GM19463 (cell line): ENCODE data around the gene TSPAN32.

Experiments used
- ATAC-seq: cut with Tn5 transposase; IDR thresholded peaks from one replicate; pipeline ENCODE4 v1.9.1; 2021; ENCODE audit warnings: mild to moderate bottlenecking, moderate library complexity; ENCODE audit not compliant: unreplicated experiment

Gene TSPAN32

DNA sequence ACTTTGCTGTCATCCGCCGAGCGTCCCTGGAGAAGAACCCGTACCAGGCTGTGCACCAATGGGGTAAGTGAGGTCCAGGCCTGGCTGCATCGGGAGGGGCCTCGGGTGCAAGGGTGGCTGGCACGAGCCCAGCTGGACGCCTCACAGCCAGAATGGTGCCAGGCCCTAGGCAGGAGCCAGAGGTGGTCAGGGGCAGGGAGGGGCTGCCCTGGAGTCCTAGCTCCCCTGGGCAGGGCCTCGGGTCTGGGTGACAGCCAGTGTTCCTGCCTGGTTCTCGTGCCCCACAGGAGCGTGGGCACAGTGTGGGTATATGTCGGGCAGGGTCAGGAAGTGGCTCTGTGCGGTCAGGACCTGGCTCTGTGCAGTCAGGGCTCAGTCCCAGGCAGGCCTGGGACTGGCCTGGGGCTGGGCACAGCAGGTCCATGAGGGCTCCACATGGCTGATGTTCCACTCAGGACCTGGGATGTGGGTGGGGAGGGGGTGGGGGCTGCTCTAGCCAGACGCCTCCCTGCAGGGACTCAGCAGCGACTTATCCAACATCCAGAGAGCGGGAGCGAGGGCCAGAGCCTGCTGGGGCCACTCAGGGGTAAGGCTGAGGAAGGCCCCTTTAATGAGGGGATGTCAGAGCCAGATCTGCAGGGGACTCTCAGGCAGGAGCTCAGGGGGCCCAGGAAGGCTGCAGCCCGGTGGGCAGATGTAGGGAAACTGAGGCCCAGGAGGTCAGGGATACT, 1.2 kb downstream of the TSPAN32 start:
- no peak for ATAC-seq

DNA sequence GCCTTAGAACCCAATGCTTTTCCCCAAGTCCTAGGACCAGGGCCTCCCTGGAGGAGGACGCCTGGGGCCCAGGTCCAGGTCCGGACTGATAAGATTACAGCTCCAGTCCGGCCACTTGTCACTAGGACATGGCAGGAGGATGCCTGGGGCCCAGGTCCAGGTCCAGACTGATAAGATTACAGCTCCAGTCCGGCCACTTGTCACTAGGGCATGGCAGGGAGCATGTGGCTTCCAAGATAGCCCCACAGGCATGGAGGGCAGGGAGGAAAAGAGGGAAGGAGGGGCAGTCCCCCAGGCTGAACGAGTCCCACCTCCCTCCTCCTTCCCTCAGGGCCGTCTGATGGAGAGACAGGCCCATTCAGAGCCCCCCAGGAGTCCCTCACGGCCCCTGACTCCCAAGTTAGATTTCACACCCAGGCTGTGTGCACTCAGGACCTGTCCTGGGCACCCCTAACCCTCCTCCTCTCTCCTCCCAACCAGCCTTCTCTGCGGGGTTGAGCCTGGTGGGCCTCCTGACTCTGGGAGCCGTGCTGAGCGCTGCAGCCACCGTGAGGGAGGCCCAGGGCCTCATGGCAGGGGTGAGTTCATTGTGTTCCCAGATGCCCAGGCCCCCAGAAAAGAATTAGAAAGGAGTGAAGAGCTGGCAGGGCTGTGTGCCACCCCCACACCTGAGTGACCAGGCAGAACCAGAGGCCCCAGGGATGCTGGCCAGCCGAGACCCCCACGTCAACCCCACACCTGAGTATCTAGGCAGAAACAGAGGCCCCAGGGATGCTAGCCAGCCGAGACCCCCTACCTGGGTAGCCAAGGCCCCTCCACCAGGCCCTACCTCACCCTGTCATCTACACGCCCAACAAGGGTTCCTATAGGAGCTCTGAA, 2.1 kb downstream of the TSPAN32 start:
- no peak for ATAC-seq

GRCh38 chr11:2304506-2305139, 2.8 kb downstream of the TSPAN32 start:
- ATAC-seq: no peak

DNA sequence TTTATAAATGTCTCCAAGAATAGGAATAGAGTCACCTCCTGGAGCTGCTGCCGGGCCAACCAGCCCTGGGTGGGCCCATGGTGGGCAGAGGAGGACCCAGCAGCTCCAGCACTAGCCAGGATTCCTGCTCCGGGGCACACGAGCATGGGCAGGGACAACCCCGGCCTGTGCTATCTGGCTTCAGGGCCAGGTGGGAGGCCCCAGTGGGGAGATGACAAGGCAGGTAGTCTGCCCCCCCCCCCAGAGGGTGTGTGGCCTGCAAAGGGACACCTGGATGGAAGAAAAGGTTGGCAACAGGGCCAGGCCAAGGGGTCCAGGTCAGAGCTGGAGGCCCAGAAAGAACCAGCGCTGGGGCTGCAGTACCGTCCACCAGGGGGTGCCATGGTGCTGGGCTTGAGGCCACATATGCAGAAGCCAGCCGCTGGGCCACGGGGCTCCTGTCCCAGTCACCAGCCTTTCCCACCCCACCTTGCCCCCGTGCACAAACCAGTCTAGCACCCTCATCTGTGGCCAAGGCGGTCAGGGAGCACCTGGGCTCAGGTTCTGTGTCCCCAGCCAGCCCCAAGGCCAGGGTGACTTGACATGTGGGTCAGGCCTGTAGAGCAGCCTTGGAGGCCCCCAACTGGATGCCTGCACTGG, 3.4 kb downstream of the TSPAN32 start:
- ATAC-seq: no peak

GRCh38 chr11:2305788-2306451, 4.1 kb downstream of the TSPAN32 start:
- ATAC-seq: no peak

- ATAC-seq: no peak
Measured at GRCh38 chr11:2306452-2306823, 4.6 kb downstream of the TSPAN32 start.

DNA sequence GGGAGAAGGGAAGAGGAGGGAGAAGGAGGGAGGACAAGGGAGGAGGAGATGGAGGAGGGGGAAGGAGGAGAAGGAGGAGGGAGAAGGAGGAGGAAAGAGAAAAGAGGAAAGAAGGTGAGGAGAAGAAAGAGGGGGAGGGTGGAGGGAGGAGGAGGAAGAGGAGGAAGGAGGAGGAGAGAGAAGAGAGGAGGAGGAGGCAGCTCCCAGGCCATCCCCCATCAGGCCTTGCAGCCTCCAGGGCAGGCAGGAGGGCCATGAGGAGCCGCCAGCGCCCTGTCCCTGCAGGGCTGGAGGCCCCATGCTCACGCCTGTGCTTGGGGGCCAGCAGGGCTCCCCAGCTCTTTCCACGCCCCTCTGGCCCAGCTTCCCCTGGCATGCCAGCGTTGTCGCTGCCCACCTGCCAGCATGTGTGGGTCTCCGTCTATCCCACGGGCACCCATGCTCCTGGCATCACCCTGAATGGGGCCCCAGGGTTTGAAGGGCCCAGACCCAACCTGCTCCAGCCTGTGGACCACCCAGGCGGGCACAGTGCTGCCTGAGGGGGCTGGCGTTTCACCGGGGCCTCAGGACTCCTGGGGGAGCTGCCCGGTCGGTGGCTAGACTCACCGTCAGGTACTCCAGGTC, 5.2 kb downstream of the TSPAN32 start:
- ATAC-seq: no peak

- ATAC-seq: no peak
Measured at GRCh38 chr11:2307501-2308331, 5.9 kb downstream of the TSPAN32 start.

DNA sequence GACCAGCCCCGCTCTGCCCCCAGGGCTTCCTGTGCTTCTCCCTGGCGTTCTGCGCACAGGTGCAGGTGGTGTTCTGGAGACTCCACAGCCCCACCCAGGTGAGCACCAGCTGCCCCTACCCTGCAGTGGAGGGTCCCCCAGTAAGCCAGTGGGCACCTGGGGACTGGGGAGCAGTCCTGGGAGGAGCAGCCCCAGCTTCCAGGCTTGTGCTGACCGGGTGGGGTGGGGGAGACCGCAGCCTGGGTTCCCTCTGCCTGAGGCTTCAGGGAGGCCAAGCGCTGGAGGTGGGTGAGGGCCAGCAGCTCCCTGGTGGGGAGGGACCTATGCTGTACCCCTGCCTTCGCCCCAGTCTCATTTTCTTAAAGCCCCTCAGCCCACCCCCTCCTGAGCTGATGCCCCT, 6.9 kb downstream of the TSPAN32 start:
- ATAC-seq: no peak

GRCh38 chr11:2309251-2310072, 7.6 kb downstream of the TSPAN32 start:
- ATAC-seq: no peak

GRCh38 chr11:2310073-2310785, 8.4 kb downstream of the TSPAN32 start:
- ATAC-seq: no peak

GRCh38 chr11:2310786-2311352, 9.1 kb downstream of the TSPAN32 start:
- no peak for ATAC-seq

GRCh38 chr11:2311353-2312133, 9.7 kb downstream of the TSPAN32 start:
- ATAC-seq: no peak

DNA sequence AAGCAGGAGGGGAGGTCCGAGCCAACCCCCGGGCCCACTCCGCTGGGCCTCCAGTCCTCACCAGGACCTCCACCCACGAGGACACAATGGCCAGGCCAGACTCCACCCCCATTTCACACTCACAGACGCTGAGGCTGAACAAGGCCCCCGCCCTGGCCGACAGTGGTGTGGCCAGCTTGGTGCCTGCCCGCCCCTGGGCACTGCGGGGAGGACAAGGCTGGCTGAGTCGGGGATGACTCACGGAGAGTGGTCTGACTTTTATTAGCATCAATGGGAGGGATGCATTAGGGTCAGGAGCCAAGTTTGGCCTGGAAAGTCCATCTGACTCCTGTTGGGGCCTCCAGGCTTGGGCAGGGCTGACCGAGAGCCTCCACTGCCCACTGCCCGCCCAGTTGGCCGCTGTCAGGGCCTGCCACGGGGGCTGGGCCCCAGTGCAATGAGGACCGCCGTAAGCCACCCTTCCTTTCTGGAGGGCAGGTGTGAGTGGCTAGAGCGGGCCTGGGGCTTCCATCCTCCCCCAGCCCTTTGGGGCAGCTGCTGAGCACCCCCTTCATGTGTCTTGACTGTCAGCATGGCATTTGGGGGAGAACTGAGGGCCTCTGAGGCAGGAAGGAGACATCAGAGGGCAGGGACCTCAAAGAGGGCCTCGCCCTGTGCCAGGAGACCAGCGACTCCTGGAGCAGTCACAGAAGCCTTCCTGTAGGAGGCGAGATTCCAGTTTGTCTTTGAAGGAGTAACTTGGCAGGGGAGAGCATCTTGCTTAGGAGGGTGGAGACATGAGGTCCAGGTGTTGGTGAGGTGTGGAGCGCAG, 10.6 kb downstream of the TSPAN32 start:
- no peak for ATAC-seq

DNA sequence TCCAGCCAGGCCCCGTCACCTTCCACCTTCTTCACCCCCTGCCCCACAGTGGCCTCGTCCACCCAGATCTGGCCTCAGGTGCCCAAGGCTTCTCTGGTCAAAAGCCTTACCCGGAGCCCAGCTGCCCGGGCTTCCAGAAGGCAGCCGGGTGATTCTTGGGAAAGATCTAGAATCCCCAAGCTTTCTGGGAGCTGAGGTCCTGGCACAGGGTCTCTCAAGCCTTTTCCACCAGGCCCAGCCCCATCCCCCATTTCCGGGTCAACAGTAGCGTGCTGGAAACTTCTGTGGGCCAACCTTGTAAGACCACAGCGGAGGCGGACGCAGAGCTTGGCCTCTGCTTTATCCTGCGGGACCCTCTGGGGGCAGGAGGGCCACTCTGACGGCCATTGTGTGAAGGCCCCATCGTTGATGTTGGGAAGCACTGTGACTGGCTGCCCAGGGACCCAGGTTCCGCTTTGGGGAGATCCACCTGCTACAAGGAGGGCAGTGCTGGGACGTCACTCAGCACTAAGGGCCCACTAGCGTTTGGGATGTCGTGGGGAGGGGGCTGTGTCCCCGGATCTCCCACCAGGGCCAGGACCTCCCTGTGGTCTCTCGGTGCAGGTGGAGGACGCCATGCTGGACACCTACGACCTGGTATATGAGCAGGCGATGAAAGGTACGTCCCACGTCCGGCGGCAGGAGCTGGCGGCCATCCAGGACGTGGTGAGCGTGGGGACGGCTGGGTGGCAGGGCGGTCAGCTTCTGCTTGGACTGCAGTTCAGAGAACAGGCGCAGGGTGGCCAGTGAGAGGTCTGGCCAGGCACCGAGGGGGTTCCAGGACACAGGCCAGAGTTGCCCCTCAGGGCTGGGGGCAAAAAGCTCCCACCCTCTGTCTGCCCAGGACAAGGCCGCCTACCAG, 11.5 kb downstream of the TSPAN32 start:
- no peak for ATAC-seq
